Hepatocyte (in vitro differentiated cells): Measurements from ENCODE around the gene TNFRSF1B. TPM values are rescaled to one million over a fixed set of nuclear protein-coding genes. Genes with fewer than 3 reads are reported as not detected.

ENCODE experiments used
- DNase-seq: peaks from one replicate; pipeline ENCODE4 v3.0.0-alpha.2; 2016; ENCODE audit warnings: low spot score
- H2AFZ ChIP-seq: fragments of 200-600 bp; sonication (generic); 2 replicates; pipeline ENCODE4 v1.6.0; 2016; ENCODE audit warnings: antibody characterized with exemption, mild to moderate bottlenecking
- H3K27ac ChIP-seq: fragments of 200-600 bp; sonication (generic); 2 replicates; pipeline ENCODE4 v1.5.1; 2016; ENCODE audit warnings: mild to moderate bottlenecking
- H3K27me3 ChIP-seq: fragments of 200-600 bp; sonication (generic); 2 replicates; pipeline ENCODE4 v1.6.1; 2016
- H3K36me3 ChIP-seq: fragments of 200-600 bp; sonication (generic); replicated peaks from 2 replicates; pipeline ENCODE4 v1.5.1; 2016; ENCODE audit warnings: low read depth; ENCODE audit not compliant: insufficient read depth
- H3K4me1 ChIP-seq: fragments of 200-600 bp; sonication (generic); 2 replicates; pipeline ENCODE4 v1.5.1; 2016; ENCODE audit warnings: mild to moderate bottlenecking, moderate library complexity; ENCODE audit not compliant: insufficient read depth
- H3K4me2 ChIP-seq: fragments of 200-600 bp; sonication (generic); 2 replicates; pipeline ENCODE4 v1.6.0; 2016
- H3K4me3 ChIP-seq: fragments of 200-600 bp; sonication (generic); 2 replicates; pipeline ENCODE4 v1.5.1; 2016; ENCODE audit warnings: mild to moderate bottlenecking
- H3K79me2 ChIP-seq: fragments of 200-600 bp; sonication (generic); 2 replicates; pipeline ENCODE4 v1.6.0; 2017; ENCODE audit warnings: mild to moderate bottlenecking
- H3K9me2 ChIP-seq: fragments of 200-600 bp; sonication (generic); replicated peaks from 2 replicates; pipeline ENCODE4 v1.6.0; 2017; ENCODE audit warnings: mild to moderate bottlenecking; ENCODE audit not compliant: insufficient read depth
- H3K9me3 ChIP-seq: fragments of 200-600 bp; sonication (generic); 2 replicates; pipeline ENCODE4 v1.5.1; 2016; ENCODE audit warnings: low read depth, mild to moderate bottlenecking
- H4K20me1 ChIP-seq: fragments of 200-600 bp; sonication (generic); 2 replicates; pipeline ENCODE4 v1.6.0; 2016; ENCODE audit warnings: mild to moderate bottlenecking; ENCODE audit not compliant: insufficient read depth, poor library complexity, severe bottlenecking
- EZH2 ChIP-seq: fragments of 200-600 bp; sonication (generic); IDR thresholded peaks from 2 replicates; pipeline ENCODE4 v1.6.1; 2016; ENCODE audit warnings: antibody characterized with exemption, mild to moderate bottlenecking, borderline replicate concordance
- EZH2phosphoT487 ChIP-seq: fragments of 200-600 bp; sonication (generic); IDR thresholded peaks from one replicate; pipeline ENCODE4 v1.6.1; 2018; ENCODE audit warnings: antibody characterized with exemption, mild to moderate bottlenecking, low read depth, moderate library complexity; ENCODE audit not compliant: unreplicated experiment, severe bottlenecking
- WGBS: methylation state at CpG from one replicate; pipeline ENCODE4 v1.1.6; 2016; ENCODE audit warnings: low lambda C conversion rate; ENCODE audit errors: missing lambda C conversion rate; 5-methylcytosine and 5-hydroxymethylcytosine counted together
- polyA plus RNA-seq: library from polyadenylated mRNA; unstranded; fragments of >200 nt; fragmentation: Nextera tagmentation; extraction: Ambion mirVana; gene quantifications from 2 replicates; pipeline ENCODE4 v1.2.1, GENCODE V29; 2016
- total RNA-seq: library from RNA; depleted of rRNA; stranded (reverse); fragments of >200 nt; gene quantifications from 2 replicates; pipeline ENCODE4 v1.2.3, GENCODE V29; 2014
- TF ChIP-seq, protein P1 (sequence below): fragments of 200-600 bp; sonication (generic); IDR thresholded peaks from 2 replicates; pipeline ENCODE4 v1.5.1; 2016; ENCODE audit warnings: antibody characterized with exemption, mild to moderate bottlenecking; ENCODE audit not compliant: poor library complexity

TNFRSF1B gene
- total and polyA plus RNA-seq, 2 experiments from 2014 or later = 4.3 to 13.4 TPM

GRCh38 chr1:12138196-12139168, 28.3 kb upstream of the TNFRSF1B start:
- no peak overlapping the region for H3K27ac ChIP-seq
- no peak for TF ChIP-seq EZH2
- TF ChIP-seq, protein P1, sequence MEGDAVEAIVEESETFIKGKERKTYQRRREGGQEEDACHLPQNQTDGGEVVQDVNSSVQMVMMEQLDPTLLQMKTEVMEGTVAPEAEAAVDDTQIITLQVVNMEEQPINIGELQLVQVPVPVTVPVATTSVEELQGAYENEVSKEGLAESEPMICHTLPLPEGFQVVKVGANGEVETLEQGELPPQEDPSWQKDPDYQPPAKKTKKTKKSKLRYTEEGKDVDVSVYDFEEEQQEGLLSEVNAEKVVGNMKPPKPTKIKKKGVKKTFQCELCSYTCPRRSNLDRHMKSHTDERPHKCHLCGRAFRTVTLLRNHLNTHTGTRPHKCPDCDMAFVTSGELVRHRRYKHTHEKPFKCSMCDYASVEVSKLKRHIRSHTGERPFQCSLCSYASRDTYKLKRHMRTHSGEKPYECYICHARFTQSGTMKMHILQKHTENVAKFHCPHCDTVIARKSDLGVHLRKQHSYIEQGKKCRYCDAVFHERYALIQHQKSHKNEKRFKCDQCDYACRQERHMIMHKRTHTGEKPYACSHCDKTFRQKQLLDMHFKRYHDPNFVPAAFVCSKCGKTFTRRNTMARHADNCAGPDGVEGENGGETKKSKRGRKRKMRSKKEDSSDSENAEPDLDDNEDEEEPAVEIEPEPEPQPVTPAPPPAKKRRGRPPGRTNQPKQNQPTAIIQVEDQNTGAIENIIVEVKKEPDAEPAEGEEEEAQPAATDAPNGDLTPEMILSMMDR = no peak
- TF ChIP-seq EZH2phosphoT487 = no peak
- peaks cover 6% of the 10 kb centered on the region for H3K4me1 ChIP-seq
- no peak overlapping the region for H3K4me3 ChIP-seq
- 81% methylated on average over 31 of the region's 31 CpGs for WGBS
- H3K9me2 ChIP-seq = no peaks in the 10 kb centered on the region
- no peaks in the 10 kb centered on the region for H3K79me2 ChIP-seq
- no peaks in the 10 kb centered on the region for H3K27me3 ChIP-seq
- no peaks in the 10 kb centered on the region for H3K36me3 ChIP-seq
- DNase-seq = no peak
- H2AFZ ChIP-seq = no peak overlapping the region
- H3K4me2 ChIP-seq = no peak overlapping the region
- H4K20me1 ChIP-seq = no peaks in the 10 kb centered on the region
- no peaks in the 10 kb centered on the region for H3K9me3 ChIP-seq

- H3K4me1 ChIP-seq = peaks cover 16% of the 10 kb centered on the region
- H4K20me1 ChIP-seq = no peaks in the 10 kb centered on the region
- no peaks in the 10 kb centered on the region for H3K79me2 ChIP-seq
- no peak overlapping the region for H2AFZ ChIP-seq
- no peak overlapping the region for H3K4me3 ChIP-seq
- TF ChIP-seq, protein P1 = no peak
- TF ChIP-seq EZH2phosphoT487 = no peak
- no peak for TF ChIP-seq EZH2
- H3K4me2 ChIP-seq = no peak overlapping the region
- no peaks in the 10 kb centered on the region for H3K9me2 ChIP-seq
- no peak for DNase-seq
- no peaks in the 10 kb centered on the region for H3K36me3 ChIP-seq
- no peak overlapping the region for H3K27ac ChIP-seq
- 94% methylated on average over 3 of the region's 4 CpGs for WGBS
- H3K27me3 ChIP-seq = no peaks in the 10 kb centered on the region
- H3K9me3 ChIP-seq = no peaks in the 10 kb centered on the region
These were observed 26.8 kb upstream of the TNFRSF1B start for GRCh38 chr1:12140016-12140415.

GRCh38 chr1:12140515-12141162, 26.2 kb upstream of the TNFRSF1B start:
- H3K27ac ChIP-seq = no peak overlapping the region
- no peak for DNase-seq
- WGBS = 90% methylated on average over 11 of the region's 12 CpGs
- peaks cover 16% of the 10 kb centered on the region for H3K4me1 ChIP-seq
- TF ChIP-seq EZH2phosphoT487 = no peak
- TF ChIP-seq EZH2 = no peak
- TF ChIP-seq, protein P1 = no peak
- no peaks in the 10 kb centered on the region for H3K27me3 ChIP-seq
- no peak overlapping the region for H3K4me3 ChIP-seq
- H3K4me2 ChIP-seq = no peak overlapping the region
- no peaks in the 10 kb centered on the region for H3K36me3 ChIP-seq
- no peak overlapping the region for H2AFZ ChIP-seq
- no peaks in the 10 kb centered on the region for H3K9me3 ChIP-seq
- H3K9me2 ChIP-seq = no peaks in the 10 kb centered on the region
- no peaks in the 10 kb centered on the region for H3K79me2 ChIP-seq
- H4K20me1 ChIP-seq = no peaks in the 10 kb centered on the region
